ENCODE results near the gene TYMP.
"Not testable (repeated sequence)": the region's sequence is repeated elsewhere in the genome, so short reads cannot be mapped to it uniquely, and the experiment has no call there.

DNA sequence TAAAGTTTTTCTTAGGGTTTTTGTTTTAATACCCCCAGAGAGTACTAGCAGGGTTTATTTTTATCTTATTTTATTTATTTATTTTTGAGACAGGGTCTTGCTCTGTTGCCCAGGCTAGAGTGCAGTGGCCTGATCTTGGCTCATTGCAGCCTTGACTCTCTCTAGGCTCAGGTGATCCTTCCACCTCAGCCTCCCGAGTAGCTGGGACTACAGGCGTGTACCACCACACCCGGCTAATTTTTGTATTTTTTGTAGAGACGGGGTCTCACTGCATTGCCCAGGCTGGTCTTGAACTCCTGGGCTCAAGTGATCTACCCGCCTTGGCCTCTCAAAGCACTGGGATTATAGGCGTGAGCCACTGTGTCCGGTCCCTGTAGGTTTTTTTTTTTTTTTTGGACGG is 9.6 kb downstream of the TYMP start:
- TF ChIP-seq POLR2AphosphoS5 (IDR thresholded peaks at IDR 0.05): not testable (repeated sequence)
- TF ChIP-seq, protein P1, sequence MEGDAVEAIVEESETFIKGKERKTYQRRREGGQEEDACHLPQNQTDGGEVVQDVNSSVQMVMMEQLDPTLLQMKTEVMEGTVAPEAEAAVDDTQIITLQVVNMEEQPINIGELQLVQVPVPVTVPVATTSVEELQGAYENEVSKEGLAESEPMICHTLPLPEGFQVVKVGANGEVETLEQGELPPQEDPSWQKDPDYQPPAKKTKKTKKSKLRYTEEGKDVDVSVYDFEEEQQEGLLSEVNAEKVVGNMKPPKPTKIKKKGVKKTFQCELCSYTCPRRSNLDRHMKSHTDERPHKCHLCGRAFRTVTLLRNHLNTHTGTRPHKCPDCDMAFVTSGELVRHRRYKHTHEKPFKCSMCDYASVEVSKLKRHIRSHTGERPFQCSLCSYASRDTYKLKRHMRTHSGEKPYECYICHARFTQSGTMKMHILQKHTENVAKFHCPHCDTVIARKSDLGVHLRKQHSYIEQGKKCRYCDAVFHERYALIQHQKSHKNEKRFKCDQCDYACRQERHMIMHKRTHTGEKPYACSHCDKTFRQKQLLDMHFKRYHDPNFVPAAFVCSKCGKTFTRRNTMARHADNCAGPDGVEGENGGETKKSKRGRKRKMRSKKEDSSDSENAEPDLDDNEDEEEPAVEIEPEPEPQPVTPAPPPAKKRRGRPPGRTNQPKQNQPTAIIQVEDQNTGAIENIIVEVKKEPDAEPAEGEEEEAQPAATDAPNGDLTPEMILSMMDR (IDR thresholded peaks at IDR 0.05): not testable (repeated sequence)
